K562 (cell line): Measurements from ENCODE around the gene UBASH3B.

Experiments used
- ADNP ChIP-seq: fragments of 200-800 bp; sonication (Bioruptor generic); IDR thresholded peaks from 2 replicates; pipeline ENCODE4 v1.6.1; 2016; ENCODE audit warnings: missing genetic modification characterization, missing compliant biosample characterization
- ATF6 ChIP-seq: sonication (generic); formaldehyde crosslinking; IDR thresholded peaks from 2 replicates; pipeline ENCODE4 v1.4.0; 2020; ENCODE audit warnings: mild to moderate bottlenecking, missing genetic modification reagents
- FOXO4 ChIP-seq: fragments of 450-650 bp; formaldehyde crosslinking; IDR thresholded peaks from 2 replicates; pipeline ENCODE4 v1.4.0; 2020; ENCODE audit warnings: mild to moderate bottlenecking, moderate library complexity
- HCFC1 ChIP-seq: IDR thresholded peaks from 2 replicates; pipeline ENCODE4 v1.6.1; 2012; ENCODE audit warnings: low read depth, low read length, improper control_type of control experiment
- KDM1A ChIP-seq, 2 experiments: fragments of 450-650 bp; IDR thresholded peaks; 2 replicates each; pipeline ENCODE4 v1.6.1; 2016; ENCODE audit warnings: mild to moderate bottlenecking in 2 of 2
- PHB2 ChIP-seq: fragments of 450-650 bp; IDR thresholded peaks from 2 replicates; pipeline ENCODE4 v1.6.1; 2017; ENCODE audit warnings: low read depth
- POLR2A ChIP-seq: fragments of 450-650 bp; conservative IDR thresholded peaks from 2 replicates; pipeline ENCODE4 v1.6.1; 2016
- RBM39 ChIP-seq: fragments of 200-400 bp; formaldehyde crosslinking; optimal IDR thresholded peaks from 2 replicates; pipeline ENCODE3; 2018; ENCODE audit warnings: low read depth, low read length
- TEAD4 ChIP-seq, 2 experiments: sonication (generic) in 1 of 2; formaldehyde crosslinking in 1 of 2; IDR thresholded peaks; 2 replicates each; pipeline versions ENCODE4 v1.6.1 to v1.8.0; 2012 to 2022; ENCODE audit warnings: borderline replicate concordance in 1 of 2, inconsistent platforms in 1 of 2, low read length in 1 of 2, mild to moderate bottlenecking in 1 of 2, missing genetic modification reagents in 1 of 2
- ZFP36 ChIP-seq: fragments of 150-350 bp; IDR thresholded peaks from 2 replicates; pipeline ENCODE4 v1.6.1; 2018; ENCODE audit warnings: low read length, low read depth; ENCODE audit not compliant: partially characterized antibody
- ZNF707 ChIP-seq: fragments of 250-450 bp; sonication (Bioruptor Pico); conservative IDR thresholded peaks from 2 replicates; pipeline ENCODE4 v1.8.0; 2022; ENCODE audit warnings: inconsistent platforms, mild to moderate bottlenecking, moderate library complexity
- ZZZ3 ChIP-seq: fragments of 450-650 bp; IDR thresholded peaks from 2 replicates; pipeline ENCODE4 v1.6.1; 2016; ENCODE audit warnings: antibody characterized with exemption, mild to moderate bottlenecking, moderate library complexity
- TF ChIP-seq, protein P1 (sequence below), 3 experiments: IDR thresholded peaks in 2 of 3; conservative IDR thresholded peaks in 1 of 3; 2 replicates each; pipeline ENCODE4 v1.5.1; 2011 to 2012; ENCODE audit warnings: low read length in 3 of 3, mild to moderate bottlenecking in 3 of 3, control low read depth in 2 of 3, improper control_type of control experiment in 1 of 3, inconsistent platforms in 1 of 3, low read depth in 1 of 3, mixed read lengths in 1 of 3, moderate library complexity in 1 of 3; ENCODE audit not compliant: insufficient read depth in 2 of 3
- TF ChIP-seq, protein P2 (sequence below): fragments of 200-800 bp; sonication (Bioruptor generic); IDR thresholded peaks from 2 replicates; pipeline ENCODE4 v1.6.1; 2017; ENCODE audit warnings: missing genetic modification characterization, missing compliant biosample characterization

GRCh38 chr11:122673701-122674100 lies 18.2 kb downstream of the UBASH3B start:
- TF ChIP-seq KDM1A (IDR thresholded peaks at IDR 0.05) (no peak), ZZZ3 (no peak), PHB2 (no peak), ZFP36 (no peak), ATF6 (CRISPR knock-in tag) (no peak), TEAD4 (IDR thresholded peaks at IDR 0.05; ENCODE audit: low read length) (no peak), TEAD4 (CRISPR knock-in tag; IDR thresholded peaks at IDR 0.05; ENCODE audit: borderline replicate concordance) (no peak), RBM39 (no peak), POLR2A (no peak), HCFC1 (no peak), ZNF707 (CRISPR knock-in tag) (no peak), ADNP (tag) (no peak), FOXO4 (CRISPR knock-in tag) (no peak)
- TF ChIP-seq, protein P1, sequence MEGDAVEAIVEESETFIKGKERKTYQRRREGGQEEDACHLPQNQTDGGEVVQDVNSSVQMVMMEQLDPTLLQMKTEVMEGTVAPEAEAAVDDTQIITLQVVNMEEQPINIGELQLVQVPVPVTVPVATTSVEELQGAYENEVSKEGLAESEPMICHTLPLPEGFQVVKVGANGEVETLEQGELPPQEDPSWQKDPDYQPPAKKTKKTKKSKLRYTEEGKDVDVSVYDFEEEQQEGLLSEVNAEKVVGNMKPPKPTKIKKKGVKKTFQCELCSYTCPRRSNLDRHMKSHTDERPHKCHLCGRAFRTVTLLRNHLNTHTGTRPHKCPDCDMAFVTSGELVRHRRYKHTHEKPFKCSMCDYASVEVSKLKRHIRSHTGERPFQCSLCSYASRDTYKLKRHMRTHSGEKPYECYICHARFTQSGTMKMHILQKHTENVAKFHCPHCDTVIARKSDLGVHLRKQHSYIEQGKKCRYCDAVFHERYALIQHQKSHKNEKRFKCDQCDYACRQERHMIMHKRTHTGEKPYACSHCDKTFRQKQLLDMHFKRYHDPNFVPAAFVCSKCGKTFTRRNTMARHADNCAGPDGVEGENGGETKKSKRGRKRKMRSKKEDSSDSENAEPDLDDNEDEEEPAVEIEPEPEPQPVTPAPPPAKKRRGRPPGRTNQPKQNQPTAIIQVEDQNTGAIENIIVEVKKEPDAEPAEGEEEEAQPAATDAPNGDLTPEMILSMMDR (IDR thresholded peaks at IDR 0.05 in 2 of 3, conservative IDR thresholded peaks at IDR 0.05 in 1 of 3; ENCODE audit: insufficient read depth in 2 of 3, low read depth in 1 of 3, low read length in 3 of 3) = no peak
- TF ChIP-seq, protein P2, sequence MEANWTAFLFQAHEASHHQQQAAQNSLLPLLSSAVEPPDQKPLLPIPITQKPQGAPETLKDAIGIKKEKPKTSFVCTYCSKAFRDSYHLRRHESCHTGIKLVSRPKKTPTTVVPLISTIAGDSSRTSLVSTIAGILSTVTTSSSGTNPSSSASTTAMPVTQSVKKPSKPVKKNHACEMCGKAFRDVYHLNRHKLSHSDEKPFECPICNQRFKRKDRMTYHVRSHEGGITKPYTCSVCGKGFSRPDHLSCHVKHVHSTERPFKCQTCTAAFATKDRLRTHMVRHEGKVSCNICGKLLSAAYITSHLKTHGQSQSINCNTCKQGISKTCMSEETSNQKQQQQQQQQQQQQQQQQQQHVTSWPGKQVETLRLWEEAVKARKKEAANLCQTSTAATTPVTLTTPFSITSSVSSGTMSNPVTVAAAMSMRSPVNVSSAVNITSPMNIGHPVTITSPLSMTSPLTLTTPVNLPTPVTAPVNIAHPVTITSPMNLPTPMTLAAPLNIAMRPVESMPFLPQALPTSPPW (CRISPR knock-in tag) = no peak
